ENCODE results near the gene ESYT3.

DNA sequence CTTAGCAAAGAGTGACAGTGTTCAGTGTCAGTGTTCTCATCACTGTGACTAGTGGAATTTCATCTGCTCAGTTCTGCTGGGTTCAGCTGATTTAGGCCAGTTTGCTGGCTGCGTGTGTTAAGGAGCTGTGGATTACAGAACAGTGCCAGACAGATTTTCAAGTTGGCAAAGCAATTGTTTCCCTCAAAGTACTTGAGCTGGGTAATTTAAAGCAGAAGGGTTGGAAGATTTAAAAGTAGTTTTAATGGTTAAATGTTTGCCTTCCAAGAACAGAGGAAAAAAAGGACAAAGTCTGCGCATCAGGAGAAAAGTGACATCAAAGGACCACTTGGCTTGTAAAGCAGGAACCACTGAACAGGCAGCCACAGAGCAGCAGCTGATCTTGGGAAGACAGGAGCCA lies 8.7 kb downstream of the ESYT3 start:
- no peak for TF ChIP-seq SIX5 (IDR thresholded peaks at IDR 0.05; ENCODE audit: low read depth, low read length)
- TF ChIP-seq POLR2A (IDR thresholded peaks at IDR 0.05; ENCODE audit: control extremely low read depth in 1 of 2, low read depth in 2 of 2, low read length in 2 of 2) = no peak
- no peak for TF ChIP-seq HDAC2 (IDR thresholded peaks at IDR 0.05; ENCODE audit: borderline replicate concordance in 1 of 2, low read depth in 2 of 2, low read length in 2 of 2)
- TF ChIP-seq, protein P1, sequence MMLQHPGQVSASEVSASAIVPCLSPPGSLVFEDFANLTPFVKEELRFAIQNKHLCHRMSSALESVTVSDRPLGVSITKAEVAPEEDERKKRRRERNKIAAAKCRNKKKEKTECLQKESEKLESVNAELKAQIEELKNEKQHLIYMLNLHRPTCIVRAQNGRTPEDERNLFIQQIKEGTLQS (IDR thresholded peaks at IDR 0.05; ENCODE audit: insufficient read depth, low read depth, low read length) = no peak
- TF ChIP-seq, protein P2, sequence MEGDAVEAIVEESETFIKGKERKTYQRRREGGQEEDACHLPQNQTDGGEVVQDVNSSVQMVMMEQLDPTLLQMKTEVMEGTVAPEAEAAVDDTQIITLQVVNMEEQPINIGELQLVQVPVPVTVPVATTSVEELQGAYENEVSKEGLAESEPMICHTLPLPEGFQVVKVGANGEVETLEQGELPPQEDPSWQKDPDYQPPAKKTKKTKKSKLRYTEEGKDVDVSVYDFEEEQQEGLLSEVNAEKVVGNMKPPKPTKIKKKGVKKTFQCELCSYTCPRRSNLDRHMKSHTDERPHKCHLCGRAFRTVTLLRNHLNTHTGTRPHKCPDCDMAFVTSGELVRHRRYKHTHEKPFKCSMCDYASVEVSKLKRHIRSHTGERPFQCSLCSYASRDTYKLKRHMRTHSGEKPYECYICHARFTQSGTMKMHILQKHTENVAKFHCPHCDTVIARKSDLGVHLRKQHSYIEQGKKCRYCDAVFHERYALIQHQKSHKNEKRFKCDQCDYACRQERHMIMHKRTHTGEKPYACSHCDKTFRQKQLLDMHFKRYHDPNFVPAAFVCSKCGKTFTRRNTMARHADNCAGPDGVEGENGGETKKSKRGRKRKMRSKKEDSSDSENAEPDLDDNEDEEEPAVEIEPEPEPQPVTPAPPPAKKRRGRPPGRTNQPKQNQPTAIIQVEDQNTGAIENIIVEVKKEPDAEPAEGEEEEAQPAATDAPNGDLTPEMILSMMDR (IDR thresholded peaks at IDR 0.05; ENCODE audit: control extremely low read depth in 1 of 3, insufficient read depth in 1 of 3, low read depth in 1 of 3, low read length in 3 of 3) = no peak
- TF ChIP-seq CEBPB (IDR thresholded peaks at IDR 0.05; ENCODE audit: low read depth, low read length) = no peak
- TF ChIP-seq GABPA (IDR thresholded peaks at IDR 0.05; ENCODE audit: borderline replicate concordance, insufficient read depth, low read length) = no peak

Measured in H1 (cell line).